ENCODE data around the gene SERBP1.

The SERBP1 gene

GRCh38 chr1:67359592-67359991 is 70.6 kb downstream of the SERBP1 start:
- DNase-seq = no peak
